GM19025 (cell line): ENCODE results near the gene ACTMAP.
"Not testable (repeated sequence)": the region's sequence is repeated elsewhere in the genome, so short reads cannot be mapped to it uniquely, and the experiment has no call there.

ENCODE experiments used
- ATAC-seq: cut with Tn5 transposase; IDR thresholded peaks from one replicate; pipeline ENCODE4 v1.9.1; 2021; ENCODE audit warnings: mild to moderate bottlenecking, low read depth, moderate library complexity; ENCODE audit not compliant: unreplicated experiment

The ACTMAP gene, protein sequence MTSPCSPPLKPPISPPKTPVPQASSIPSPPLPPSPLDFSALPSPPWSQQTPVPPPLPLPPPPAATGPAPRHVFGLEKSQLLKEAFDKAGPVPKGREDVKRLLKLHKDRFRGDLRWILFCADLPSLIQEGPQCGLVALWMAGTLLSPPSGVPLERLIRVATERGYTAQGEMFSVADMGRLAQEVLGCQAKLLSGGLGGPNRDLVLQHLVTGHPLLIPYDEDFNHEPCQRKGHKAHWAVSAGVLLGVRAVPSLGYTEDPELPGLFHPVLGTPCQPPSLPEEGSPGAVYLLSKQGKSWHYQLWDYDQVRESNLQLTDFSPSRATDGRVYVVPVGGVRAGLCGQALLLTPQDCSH

DNA sequence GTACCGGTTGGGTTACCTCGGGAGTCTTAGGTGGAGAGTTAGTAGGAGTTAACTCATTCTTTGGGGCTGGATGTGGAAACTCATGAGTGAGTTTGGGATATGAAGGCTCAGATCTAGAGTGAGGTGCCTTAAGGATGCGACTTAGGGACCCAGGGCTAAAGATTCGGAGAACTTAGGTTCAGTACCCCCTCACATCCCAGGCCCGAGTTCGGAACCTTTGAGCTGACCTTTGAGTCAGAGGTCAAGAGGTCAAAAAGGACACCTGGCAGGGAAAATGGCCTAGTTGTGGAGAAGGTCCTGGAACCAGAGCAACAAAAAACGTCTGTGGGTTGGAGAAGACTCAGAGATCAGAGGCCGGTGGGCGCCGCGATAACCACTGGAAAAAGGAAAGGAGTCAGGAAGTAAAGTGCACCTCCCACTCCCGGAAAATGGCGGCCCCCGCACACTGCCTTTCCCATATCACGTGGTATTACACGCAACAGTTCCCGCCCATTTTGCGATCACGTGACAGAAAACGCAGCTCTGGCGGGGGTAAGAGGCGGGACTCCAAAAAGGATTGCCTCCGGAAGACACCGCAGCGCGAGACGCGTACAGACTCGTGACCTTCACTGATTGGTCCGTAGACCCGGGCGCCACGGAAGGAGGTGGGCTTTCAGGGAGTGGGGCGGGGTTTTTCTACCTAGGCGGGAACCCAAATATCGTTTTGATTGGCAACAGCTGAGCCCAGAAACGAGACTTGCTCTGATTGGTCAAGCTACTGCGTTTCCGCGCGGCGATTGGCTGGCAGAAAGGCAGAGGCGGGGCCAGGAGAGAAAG lies at the start of gene ACTMAP:
TSS of gene ACTMAP (minus strand) at position 420 of the 816 bp plus-strand sequence. CDS start 674 bp downstream, outside the sequence.
- peak; percentile 80 for ATAC-seq

DNA sequence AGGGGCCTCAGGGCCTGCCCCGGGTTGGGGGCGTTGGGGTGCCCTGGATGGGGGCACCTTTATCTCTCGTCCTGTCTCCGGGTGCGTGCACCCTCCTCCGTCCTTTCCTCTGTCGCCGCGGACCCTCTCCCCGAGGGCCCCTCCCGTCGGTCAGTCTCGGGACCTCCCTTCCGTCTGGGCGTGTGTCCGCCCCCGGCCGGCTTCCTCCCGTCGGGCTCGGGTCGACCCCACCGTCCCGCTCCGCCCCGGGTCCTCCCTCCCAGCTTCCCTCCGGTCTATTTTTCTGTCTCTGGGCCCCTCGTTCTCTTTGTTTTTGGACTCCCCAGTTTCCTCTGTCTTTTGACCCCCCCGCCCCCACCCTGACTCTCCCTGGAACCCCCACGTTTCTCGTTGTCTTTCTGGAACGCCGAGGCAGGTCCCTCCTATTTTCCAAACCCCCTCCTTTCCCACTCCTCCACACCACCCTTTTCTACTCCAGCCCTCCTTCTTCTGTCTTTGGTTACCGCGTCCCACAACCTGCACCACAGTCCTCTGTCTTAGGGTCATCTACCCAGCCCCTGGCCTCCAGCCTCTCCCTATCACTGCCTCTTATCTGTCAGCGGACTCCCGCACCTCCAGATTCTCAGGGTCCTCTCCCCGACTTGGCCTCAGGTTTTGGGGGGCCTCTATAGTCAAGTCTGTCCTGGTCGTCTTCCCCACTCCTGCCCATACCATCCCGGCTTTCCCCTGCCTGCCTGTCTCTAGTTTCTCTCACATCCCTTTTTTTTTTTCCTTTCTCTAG lies 49.5 kb upstream of the ACTMAP start:
- no peak for ATAC-seq

DNA sequence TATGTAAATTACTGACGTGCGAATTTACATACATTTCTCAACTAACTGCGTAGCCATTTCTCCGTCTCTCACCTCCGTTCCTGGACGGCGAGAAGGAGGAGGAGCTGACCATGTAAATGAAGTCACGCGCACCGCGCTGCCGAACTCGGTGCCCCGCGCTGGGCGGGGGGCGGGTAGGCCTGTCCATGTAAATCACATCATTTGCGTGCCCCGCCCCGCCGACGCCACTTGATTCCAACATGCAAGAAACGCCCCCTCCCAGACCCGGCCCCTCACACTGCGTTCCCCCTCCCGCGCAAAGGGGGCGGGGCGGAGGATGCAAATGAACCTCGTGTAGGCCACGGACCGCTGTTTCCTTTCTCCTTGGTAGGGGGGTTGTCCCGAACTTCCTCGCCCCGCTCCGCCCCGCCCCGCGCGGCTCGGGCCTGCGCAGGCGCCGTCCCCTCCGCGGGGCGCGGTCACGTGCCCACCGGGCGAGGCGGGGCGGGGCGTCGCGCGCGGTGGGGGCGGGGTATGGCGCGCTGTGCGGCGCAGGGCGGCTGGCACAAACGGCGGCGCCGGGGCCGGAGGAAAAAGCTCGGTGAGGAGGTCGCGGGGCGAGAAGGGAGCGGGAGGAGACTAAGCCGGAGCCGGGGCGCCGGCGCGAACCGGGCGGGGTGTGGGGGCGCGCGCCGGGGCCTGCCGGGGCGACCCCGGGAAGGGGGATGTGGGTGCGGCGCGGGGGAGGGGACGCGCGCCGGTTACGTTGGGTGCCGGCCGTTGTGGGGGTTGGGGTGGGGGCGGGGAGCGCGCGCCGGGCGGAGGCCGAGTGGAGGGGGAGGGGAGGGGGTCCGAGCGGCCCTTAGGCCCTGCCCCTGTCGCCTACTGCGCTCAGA lies 48.6 kb upstream of the ACTMAP start, which contains the start of gene EGLN2:
TSS of gene EGLN2 (plus strand) at position 509 of the 875 bp plus-strand sequence. CDS start 1,382 bp downstream, outside the sequence.
- peak; percentile 79 for ATAC-seq

DNA sequence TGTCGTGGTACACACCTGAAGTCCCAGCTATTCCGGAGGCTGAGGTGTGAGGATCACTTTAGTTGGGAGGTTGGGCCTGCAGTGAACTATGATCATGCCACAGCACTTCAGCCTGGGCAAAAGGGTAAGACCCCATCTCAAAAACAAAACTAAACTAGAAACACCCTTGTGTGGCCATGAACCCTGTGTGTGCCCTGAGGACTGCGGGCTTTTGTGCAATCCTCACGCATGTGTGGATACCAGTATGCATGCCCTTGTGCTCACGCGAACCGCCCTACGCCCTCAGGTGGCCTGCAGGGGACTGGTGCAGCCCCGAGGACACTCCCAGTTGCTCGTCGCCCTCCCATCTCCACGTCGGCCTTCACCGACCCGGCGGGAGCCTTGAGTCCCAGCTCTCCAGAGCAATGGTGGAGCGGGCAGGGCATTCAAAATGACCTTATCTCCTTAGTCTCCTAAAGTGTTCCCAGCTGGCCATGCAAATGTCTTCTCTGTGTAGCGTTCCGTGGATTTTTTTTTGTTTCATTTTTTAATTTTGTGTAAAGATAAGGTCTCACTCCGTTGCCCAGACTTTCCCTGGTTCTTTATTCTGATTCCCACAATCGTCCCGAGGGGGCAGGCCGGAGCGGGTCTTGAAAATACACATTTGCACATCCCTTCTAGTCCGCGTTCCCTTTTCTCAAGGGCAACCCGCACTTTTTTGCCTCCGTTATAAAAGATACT lies 47.8 kb upstream of the ACTMAP start:
- ATAC-seq: no peak

DNA sequence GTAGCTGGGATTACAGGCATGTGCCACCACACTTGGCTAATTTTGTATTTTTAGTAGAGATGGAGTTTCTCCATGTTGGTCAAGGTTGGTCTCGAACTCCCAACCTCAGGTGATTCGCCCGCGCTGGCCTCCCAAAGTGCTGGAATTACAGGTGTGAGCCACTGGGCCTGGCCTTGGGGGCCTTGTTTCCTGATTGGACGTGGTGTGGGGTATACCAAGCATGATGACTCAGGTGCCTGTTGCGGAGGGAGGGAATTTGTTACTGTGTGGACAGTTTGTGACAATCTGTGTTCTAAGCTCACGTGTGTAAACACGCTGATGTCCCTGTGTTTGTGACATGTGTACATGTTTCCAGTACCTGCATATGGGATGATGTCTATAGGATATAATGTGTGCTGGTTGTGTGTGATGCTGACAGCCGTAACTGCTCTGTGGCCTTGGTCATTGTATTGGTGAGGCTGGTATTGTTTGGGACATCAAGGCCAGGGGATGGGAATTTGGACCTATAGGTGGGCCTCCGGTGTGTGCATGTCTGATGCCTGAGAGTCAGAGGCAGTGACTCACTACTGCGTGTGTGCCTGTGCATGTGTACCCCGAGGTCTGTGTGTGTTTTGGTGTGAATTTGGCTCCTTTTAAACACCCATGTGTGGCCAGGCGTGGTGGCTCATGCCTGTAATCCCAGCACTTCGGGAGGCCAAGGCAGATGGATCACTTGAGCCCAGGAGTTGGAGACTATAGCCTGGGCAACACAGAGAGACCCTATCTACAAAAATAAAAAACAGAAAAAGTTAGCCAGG lies 47.1 kb upstream of the ACTMAP start:
- ATAC-seq: no peak

DNA sequence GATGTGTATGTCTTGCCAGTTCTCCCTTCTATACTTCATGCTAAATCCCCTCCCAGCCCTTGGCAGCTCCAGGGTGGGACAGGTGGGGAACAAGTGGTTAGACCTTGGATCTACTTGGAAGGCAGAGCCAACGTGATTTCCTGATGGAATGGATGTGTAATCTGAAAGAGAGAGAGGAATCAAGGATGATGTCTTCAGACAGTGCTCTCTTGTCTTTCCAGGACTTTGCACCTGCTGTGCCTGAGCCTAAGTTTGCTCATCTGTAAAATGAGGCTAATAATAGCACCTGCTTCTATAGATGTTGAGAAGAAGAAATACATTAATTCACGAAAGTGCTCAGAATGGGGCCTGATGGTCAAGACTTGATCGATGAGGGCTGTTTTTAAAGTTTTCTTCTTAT lies 41.7 kb upstream of the ACTMAP start:
- ATAC-seq: no peak

DNA sequence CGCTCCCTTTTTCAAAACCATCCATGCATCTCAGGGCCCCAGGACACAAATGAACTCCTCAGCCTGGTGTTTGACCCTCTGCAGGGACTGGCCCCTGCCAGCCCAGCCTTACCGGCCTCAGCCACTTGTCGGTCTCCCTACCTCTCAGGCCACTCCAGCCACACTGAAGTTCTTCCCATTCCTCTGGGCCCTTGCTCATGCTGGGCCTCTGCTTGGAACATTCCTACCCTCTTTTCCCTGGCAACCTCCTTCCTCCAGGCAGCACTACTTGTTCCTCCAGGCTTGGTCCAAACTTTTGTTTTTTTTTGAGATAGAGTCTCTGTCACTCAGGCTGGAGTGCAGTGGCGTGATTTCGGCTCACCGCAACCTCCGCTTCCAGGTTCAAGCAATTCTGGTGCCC lies 41.1 kb upstream of the ACTMAP start:
- ATAC-seq: no peak

DNA sequence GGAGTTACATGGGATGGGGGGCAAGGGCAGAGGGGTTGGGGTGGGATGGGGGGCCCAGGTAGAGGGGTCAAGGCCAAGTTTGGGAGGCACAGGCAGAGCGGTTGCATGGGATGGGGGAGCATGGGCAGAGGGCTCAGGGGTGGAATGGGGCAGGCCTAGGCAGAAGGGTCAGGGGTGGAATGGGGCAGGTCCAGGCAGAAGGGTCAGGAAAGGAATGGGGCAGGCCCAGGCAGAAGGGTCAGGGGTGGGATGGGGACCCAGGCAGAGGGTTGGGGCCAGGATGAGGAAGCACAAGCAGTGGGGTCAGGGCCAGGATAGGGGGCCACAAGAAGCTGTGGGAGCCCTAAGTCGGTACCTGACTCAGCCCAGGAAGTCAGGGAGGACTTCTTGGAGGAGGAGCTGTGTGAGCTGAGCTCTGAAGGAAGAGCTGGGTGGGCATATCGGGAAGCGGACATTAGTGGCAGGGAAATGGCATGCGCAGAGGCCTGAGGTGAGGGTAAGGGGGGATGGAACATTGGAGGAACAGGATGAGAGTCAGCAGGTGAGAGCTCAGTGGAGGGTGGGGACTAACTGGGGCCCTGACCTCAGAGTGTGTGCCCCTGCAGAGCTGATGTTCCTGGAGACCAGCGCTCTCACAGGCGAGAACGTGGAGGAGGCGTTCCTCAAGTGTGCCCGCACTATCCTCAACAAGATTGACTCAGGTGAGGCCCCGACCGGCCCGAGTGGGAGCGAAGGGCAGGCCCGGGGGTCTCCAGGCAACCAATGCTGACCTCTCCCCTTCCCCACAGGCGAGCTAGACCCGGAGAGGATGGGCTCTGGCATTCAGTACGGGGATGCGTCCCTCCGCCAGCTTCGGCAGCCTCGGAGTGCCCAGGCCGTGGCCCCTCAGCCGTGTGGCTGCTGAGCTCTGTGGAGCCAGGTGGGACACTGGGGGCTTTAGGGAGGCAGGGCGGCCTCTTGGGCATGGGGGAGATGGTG lies 36.1 kb upstream of the ACTMAP start:
- ATAC-seq: no peak

DNA sequence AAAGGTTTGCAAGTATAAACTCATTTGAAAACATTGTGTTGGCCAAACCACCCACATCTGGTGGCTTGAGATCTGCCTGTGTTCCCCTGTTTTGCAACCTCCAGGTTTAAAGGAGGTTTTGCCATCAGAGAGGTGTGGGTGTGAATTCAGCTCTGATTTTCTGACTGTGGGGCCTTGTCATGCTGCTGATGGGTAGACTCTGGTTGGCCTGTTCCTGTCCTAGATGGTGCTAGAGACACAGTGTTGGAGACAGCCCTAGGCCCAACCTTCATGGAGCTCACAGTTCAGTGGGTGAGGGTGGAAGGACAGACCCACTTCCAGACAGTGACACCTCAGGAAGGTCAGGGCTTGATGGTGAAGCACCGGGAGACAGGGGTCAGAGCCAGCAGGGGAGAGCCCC lies 35.2 kb upstream of the ACTMAP start:
- ATAC-seq: no peak

DNA sequence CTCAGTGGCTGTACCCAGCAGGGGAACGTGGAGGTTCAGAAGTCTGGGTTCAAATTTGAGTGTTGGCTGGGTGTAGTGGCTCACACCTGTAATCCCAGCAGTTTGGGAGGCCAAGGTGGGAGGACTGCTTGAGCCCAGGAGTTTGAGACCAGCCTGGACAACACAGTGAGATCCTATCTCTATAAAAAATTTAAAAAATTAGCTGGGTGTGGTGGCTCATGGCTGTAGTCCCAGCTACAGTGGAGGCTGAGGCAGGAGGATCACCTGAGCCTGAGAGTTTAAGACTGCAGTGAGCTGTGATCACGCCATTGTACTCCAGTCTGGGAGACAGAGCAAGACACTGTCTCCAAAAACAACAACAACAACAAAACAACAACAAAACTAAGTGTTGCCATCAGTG lies 33.9 kb upstream of the ACTMAP start:
- not testable (repeated sequence) for ATAC-seq

DNA sequence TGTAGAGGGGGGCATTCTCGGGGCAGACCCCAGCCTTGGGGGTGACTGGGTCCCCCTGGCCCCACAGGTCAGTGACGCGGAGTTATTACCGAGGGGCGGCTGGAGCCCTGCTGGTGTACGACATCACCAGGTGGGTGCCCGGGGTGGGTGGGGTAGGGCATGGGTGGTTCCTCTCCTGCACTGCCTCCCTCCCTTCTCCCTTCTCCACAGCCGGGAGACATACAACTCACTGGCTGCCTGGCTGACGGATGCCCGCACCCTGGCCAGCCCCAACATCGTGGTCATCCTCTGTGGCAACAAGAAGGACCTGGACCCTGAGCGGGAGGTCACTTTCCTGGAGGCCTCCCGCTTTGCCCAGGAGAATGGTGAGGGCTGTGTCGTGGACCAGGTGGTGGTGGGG lies 33.4 kb upstream of the ACTMAP start:
- no peak for ATAC-seq

DNA sequence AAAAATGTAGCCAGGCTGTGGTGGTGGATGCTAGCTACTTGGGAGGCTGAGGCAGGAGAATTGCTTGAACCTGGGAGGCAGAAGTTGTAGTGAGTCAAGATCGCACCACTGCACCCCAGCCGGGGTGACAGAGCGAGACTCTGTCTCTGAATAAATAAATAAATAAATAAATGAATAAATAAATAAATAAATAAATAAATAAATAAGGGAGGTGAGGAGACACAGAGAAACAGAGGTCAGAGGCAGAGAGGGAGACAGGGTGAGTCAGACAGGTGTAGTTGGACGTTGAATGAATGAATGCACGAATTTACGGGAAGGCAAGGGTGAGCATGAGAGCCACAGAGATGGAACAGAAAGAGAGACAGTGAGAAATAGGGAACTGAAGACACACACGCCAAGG lies 30.9 kb upstream of the ACTMAP start:
- no peak for ATAC-seq

DNA sequence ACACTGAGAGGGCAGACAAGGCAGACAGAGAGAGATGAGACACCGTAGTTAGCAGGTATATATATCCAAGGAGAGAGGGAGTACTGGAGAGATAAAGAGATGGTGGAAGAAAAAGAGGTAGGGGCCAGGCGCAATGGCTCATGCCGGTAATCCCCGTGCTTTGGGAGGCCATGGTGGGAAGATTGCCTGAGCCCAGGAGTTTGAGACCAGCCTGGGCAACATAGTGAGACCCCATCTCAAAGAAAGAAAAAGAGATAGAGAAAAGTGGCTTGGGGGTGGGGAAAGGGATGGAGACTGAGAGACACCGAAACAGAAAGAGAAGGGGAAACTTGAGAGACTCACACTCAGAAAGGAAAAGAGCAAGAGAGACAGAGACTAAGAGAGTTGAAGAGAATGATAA lies 30.3 kb upstream of the ACTMAP start:
- no peak for ATAC-seq

DNA sequence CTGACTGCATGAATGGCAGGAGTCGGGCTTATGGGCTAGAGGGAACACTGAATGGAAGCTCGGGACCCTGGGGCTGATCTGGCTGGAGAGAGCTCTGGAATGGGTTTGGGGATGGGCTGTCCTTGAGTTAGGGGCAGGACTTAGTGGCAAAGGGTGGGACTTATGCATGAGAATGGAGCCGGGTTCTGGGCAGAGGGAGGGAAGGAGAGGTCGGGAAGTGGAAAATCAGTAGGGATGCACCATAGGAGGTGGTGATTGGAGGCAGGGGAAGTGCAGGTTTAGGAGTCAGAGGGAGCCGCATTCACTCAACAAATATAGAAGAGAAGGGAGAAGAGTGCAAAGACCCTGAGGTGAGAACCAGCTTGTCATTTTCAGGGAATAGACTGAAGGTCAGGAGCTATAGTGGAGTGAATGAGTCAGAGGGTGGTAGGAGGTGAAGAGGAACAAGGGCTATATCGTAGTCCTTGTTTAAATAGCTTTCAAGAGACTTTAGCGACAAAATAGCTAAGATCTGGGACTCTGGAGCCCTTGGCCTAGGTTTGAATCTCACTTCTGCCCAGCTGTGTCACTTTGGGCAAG lies 28.5 kb upstream of the ACTMAP start:
- no peak for ATAC-seq

DNA sequence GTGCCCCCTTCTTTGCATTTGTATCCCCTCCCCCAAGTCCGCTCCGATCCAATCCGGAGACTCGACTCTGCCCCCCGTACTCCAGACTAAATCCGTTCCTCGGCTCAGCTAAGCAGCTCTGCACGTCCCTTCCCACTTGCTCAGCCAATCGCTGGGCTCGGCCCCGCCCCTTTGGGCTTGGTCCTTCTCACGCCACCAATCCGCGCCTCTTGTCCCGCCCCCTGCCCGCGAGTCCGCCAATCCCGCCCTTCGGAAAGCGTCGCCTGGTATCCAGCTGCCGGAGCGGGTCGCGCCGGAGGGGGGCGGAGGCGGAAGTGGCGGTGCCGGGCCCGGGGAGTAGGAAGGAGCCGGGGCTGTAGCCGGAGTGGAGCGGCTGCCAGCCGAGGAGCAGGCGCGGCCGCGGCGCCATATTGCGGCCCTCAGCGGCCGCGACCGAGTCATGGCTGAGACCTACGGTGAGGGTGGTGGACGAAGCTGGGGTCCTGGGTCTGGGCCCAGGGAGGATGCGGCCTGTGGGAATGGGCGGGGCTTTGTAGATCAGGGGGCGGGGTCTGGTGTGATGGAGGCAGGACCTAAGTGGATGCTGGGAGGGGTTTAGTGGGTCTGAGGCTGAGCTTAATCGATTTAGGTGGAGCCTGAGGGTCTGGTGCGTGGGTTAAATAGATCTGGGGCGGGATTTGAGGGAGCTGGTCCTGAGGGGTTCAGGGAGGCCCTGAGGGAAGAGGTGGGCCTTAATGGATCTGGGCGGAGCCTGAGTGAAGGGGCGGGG lies 27.8 kb upstream of the ACTMAP start, which contains the start of gene RAB4B:
TSS of gene RAB4B (plus strand) at position 311 of the 769 bp plus-strand sequence. CDS start at position 440, 129 bp downstream.
- ATAC-seq: peak; percentile 51

DNA sequence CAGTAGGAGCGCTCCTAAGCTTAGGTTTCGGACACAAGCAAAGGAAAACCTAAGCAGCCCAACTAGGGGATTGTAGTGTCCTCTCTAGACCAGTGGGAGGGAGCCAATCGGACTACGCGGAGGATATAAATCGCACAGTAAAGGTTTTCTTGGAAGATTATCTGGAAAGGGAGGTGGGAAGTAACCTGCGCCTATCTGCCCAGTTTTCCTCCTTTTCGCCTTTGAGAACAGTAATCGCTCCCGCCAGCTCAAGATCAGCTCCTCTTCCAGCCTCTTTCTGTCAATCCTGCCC lies 27.3 kb upstream of the ACTMAP start:
- ATAC-seq: no peak
